Activated CD4-positive, alpha-beta memory T cell treated with anti-CD3 and anti-CD28 coated beads, Interleukin-2, amount 10 ng/mL, durations not matched to agents 7 days and 5 days (primary cell): Measurements from ENCODE around the gene MCC. TPM values are rescaled to one million over a fixed set of nuclear protein-coding genes. Genes with fewer than 3 reads are reported as not detected.

Experiments
- CTCF ChIA-PET: fragments of 350-600 bp; sonication (Branson Sonifier 250); formaldehyde crosslinking; loops from one replicate; lab custom pipeline; 2021; ENCODE audit warnings: antibody characterized with exemption, inconsistent platforms; lab: Charles Lee
- POLR2A ChIA-PET: fragments of 350-600 bp; sonication (Branson Sonifier 250); formaldehyde crosslinking; loops from one replicate; lab custom pipeline; 2021; ENCODE audit warnings: antibody characterized with exemption; lab: Charles Lee
- DNase-seq: peaks from one replicate; pipeline ENCODE4 v3.0.0-alpha.2; 2020
- H3K27ac Mint-ChIP-seq: one replicate; pipeline ENCODE4 v1.8.0; 2021; ENCODE audit warnings: mild to moderate bottlenecking, mixed read lengths
- H3K27me3 Mint-ChIP-seq: one replicate; pipeline ENCODE4 v1.8.0; 2021; ENCODE audit warnings: mixed read lengths
- H3K36me3 Mint-ChIP-seq: one replicate; pipeline ENCODE4 v1.8.0; 2021; ENCODE audit warnings: low read depth, mixed read lengths
- H3K4me1 Mint-ChIP-seq: one replicate; pipeline ENCODE4 v1.8.0; 2021; ENCODE audit warnings: mixed read lengths
- H3K4me3 Mint-ChIP-seq: one replicate; pipeline ENCODE4 v1.8.0; 2021; ENCODE audit warnings: mild to moderate bottlenecking, mixed read lengths
- H3K9me3 Mint-ChIP-seq: one replicate; pipeline ENCODE4 v1.8.0; 2021; ENCODE audit warnings: mixed read lengths
- total RNA-seq, 2 experiments: library from RNA; stranded (reverse); gene quantifications; one replicate each; pipeline ENCODE4 v1.2.3, GENCODE V29; 2021

MCC gene
- total RNA-seq, 2 experiments from 2014 or later = 8.6 to 10.4 TPM

- H3K36me3 Mint-ChIP-seq = no peaks in the 10 kb centered on the region
- CTCF ChIA-PET = no interaction called here
Measured at GRCh38 chr5:113321276-113321675, 167.0 kb downstream of the MCC start.

GRCh38 chr5:113320273-113320780 lies 167.9 kb downstream of the MCC start:
- Mint-ChIP-seq H3K27me3 (peaks cover 2% of the 10 kb centered on the region), H3K4me1 (peaks cover 9% of the 10 kb centered on the region), H3K36me3 (no peaks in the 10 kb centered on the region), H3K9me3 (no peaks in the 10 kb centered on the region), H3K27ac (no peak overlapping the region), H3K4me3 (no peak overlapping the region)
- POLR2A ChIA-PET = no interaction called here
- CTCF ChIA-PET = no interaction called here
- DNase-seq = no peak

More at GRCh38 chr5:113321276-113321675, 167.0 kb downstream of the MCC start:
- POLR2A ChIA-PET = no interaction called here
- H3K9me3 Mint-ChIP-seq = no peaks in the 10 kb centered on the region
- DNase-seq = no peak
- H3K4me1 Mint-ChIP-seq = peaks cover 9% of the 10 kb centered on the region
- peaks cover 2% of the 10 kb centered on the region for H3K27me3 Mint-ChIP-seq
- H3K4me3 Mint-ChIP-seq = no peak overlapping the region
- no peak overlapping the region for H3K27ac Mint-ChIP-seq

- Mint-ChIP-seq H3K27me3 (peaks cover 2% of the 10 kb centered on the region), H3K9me3 (no peaks in the 10 kb centered on the region), H3K36me3 (no peaks in the 10 kb centered on the region), H3K4me1 (peaks cover 9% of the 10 kb centered on the region), H3K27ac (no peak overlapping the region), H3K4me3 (no peak overlapping the region)
- DNase-seq = no peak
- CTCF ChIA-PET = interaction anchor here (0.6 to 1.0 kb wide), 3 partner anchors 25 to 324 kb away, joined by 3 read pairs; no protein-coding TSS in a partner anchor
- POLR2A ChIA-PET = no interaction called here
Measured at GRCh38 chr5:113319256-113320053, 168.8 kb downstream of the MCC start.

- POLR2A ChIA-PET = no interaction called here
- H3K27me3 Mint-ChIP-seq = no peaks in the 10 kb centered on the region
- CTCF ChIA-PET = interaction anchor here (0.7 to 1.3 kb wide), 2 partner anchors 286 to 289 kb away, joined by 3 read pairs; no protein-coding TSS in a partner anchor
- no peak overlapping the region for H3K4me3 Mint-ChIP-seq
- H3K9me3 Mint-ChIP-seq = no peaks in the 10 kb centered on the region
- no peak overlapping the region for H3K27ac Mint-ChIP-seq
- H3K4me1 Mint-ChIP-seq = peaks cover 9% of the 10 kb centered on the region
- no peak for DNase-seq
- H3K36me3 Mint-ChIP-seq = no peaks in the 10 kb centered on the region
Measured at GRCh38 chr5:113317636-113318035, 170.6 kb downstream of the MCC start.

GRCh38 chr5:113311301-113311700 lies 177.0 kb downstream of the MCC start:
- ChIA-PET POLR2A (no interaction called here), CTCF (no interaction called here)
- no peak overlapping the region for H3K27ac Mint-ChIP-seq

GRCh38 chr5:113302120-113302519 lies 186.1 kb downstream of the MCC start:
- CTCF ChIA-PET = no interaction called here
- Mint-ChIP-seq H3K9me3 (no peaks in the 10 kb centered on the region), H3K36me3 (no peaks in the 10 kb centered on the region), H3K27ac (no peak overlapping the region), H3K27me3 (peaks cover 50% of the 10 kb centered on the region), H3K4me3 (no peak overlapping the region), H3K4me1 (no peaks in the 10 kb centered on the region)
- no peak for DNase-seq
- POLR2A ChIA-PET = interaction anchor here (1.6 kb wide), 1 partner anchor 8 kb away, joined by 3 read pairs; no protein-coding TSS in a partner anchor

More at GRCh38 chr5:113311301-113311700, 177.0 kb downstream of the MCC start:
- Mint-ChIP-seq H3K36me3 (no peaks in the 10 kb centered on the region), H3K27me3 (peaks cover 15% of the 10 kb centered on the region), H3K9me3 (no peaks in the 10 kb centered on the region), H3K4me3 (no peak overlapping the region), H3K4me1 (no peaks in the 10 kb centered on the region)
- no peak for DNase-seq

- Mint-ChIP-seq H3K4me1 (peaks cover 7% of the 10 kb centered on the region), H3K36me3 (no peaks in the 10 kb centered on the region), H3K9me3 (no peaks in the 10 kb centered on the region), H3K27me3 (peaks cover 46% of the 10 kb centered on the region), H3K27ac (no peak overlapping the region), H3K4me3 (no peak overlapping the region)
- POLR2A ChIA-PET = no interaction called here
- CTCF ChIA-PET = interaction anchor here (0.7 kb wide), 1 partner anchor 41 kb away, joined by 3 read pairs; no protein-coding TSS in a partner anchor
- no peak for DNase-seq
Measured at GRCh38 chr5:113299591-113299990, 188.7 kb downstream of the MCC start.

- Mint-ChIP-seq H3K27ac (no peak overlapping the region), H3K27me3 (peaks cover 36% of the 10 kb centered on the region), H3K9me3 (no peaks in the 10 kb centered on the region), H3K36me3 (peaks cover 2% of the 10 kb centered on the region), H3K4me3 (no peak overlapping the region), H3K4me1 (peaks cover 20% of the 10 kb centered on the region)
- ChIA-PET CTCF (no interaction called here), POLR2A (no interaction called here)
- no peak for DNase-seq
Measured at GRCh38 chr5:113296676-113297075, 191.6 kb downstream of the MCC start.

- DNase-seq = no peak
- Mint-ChIP-seq H3K4me1 (peaks cover 27% of the 10 kb centered on the region), H3K27me3 (peaks cover 39% of the 10 kb centered on the region), H3K27ac (peak overlapping the region; percentile 71), H3K9me3 (no peaks in the 10 kb centered on the region), H3K4me3 (peak overlapping the region; percentile 93), H3K36me3 (peaks cover 2% of the 10 kb centered on the region)
- CTCF ChIA-PET = interaction anchor here (0.7 to 2.8 kb wide), 12 partner anchors 14 to 435 kb away, joined by 3 to 16 read pairs (median 4); no protein-coding TSS in a partner anchor
- POLR2A ChIA-PET = interaction anchor here (0.6 to 2.3 kb wide), 14 partner anchors 10 to 319 kb away, joined by 3 to 18 read pairs (median 4); partner anchors contain the start of gene DCP2
Measured at GRCh38 chr5:113295111-113295539, 193.1 kb downstream of the MCC start.

- ChIA-PET CTCF (interaction anchor here (0.7 to 2.8 kb wide), 15 partner anchors 13 to 562 kb away, joined by 3 to 16 read pairs (median 4); no protein-coding TSS in a partner anchor), POLR2A (interaction anchor here (0.6 to 2.3 kb wide), 17 partner anchors 8 to 319 kb away, joined by 3 to 18 read pairs (median 4); partner anchors contain the start of genes DCP2 and YTHDC2)
- H3K4me1 Mint-ChIP-seq = peaks cover 27% of the 10 kb centered on the region
- peaks cover 2% of the 10 kb centered on the region for H3K36me3 Mint-ChIP-seq
- H3K4me3 Mint-ChIP-seq = peak overlapping the region; percentile 93
- peak overlapping the region; percentile 79 for H3K27ac Mint-ChIP-seq
- H3K27me3 Mint-ChIP-seq = peaks cover 45% of the 10 kb centered on the region
- DNase-seq = peak; percentile 86
- H3K9me3 Mint-ChIP-seq = no peaks in the 10 kb centered on the region
Measured at GRCh38 chr5:113294311-113295110, 193.7 kb downstream of the MCC start.

- ChIA-PET CTCF (interaction anchor here (0.7 to 2.8 kb wide), 8 partner anchors 13 to 563 kb away, joined by 3 to 16 read pairs (median 6); no protein-coding TSS in a partner anchor), POLR2A (interaction anchor here (0.8 to 2.3 kb wide), 14 partner anchors 9 to 318 kb away, joined by 3 to 18 read pairs (median 5); partner anchors contain the start of genes DCP2 and YTHDC2)
- Mint-ChIP-seq H3K27ac (peak overlapping the region; percentile 79), H3K36me3 (peaks cover 2% of the 10 kb centered on the region), H3K9me3 (no peaks in the 10 kb centered on the region), H3K4me1 (peaks cover 27% of the 10 kb centered on the region), H3K4me3 (peak overlapping the region; percentile 93), H3K27me3 (peaks cover 42% of the 10 kb centered on the region)
- DNase-seq = no peak
Measured at GRCh38 chr5:113293975-113294310, 194.3 kb downstream of the MCC start.
